ENCODE measurements around the gene AADACL4.

GRCh38 chr1:12703821-12704451 is 60.1 kb downstream of the AADACL4 start:
- TF ChIP-seq EZH2phosphoT487 (IDR thresholded peaks at IDR 0.05; ENCODE audit: low read depth) = no peak
- no peak for TF ChIP-seq CTCF (IDR thresholded peaks at IDR 0.05; ENCODE audit: low read depth, low read length)

All from OCI-LY3 (cell line).